Neutrophil (primary cell): ENCODE results near the gene CACNA1C.

Experiments used
- H3K27ac ChIP-seq: fragments of 200-600 bp; sonication (generic); 2 replicates; pipeline ENCODE4 v1.5.1; 2016; ENCODE audit warnings: mild to moderate bottlenecking, moderate library complexity
- H3K27me3 ChIP-seq: fragments of 200-600 bp; sonication (generic); 2 replicates; pipeline ENCODE4 v1.6.0; 2016; ENCODE audit warnings: mild to moderate bottlenecking
- H3K36me3 ChIP-seq: fragments of 200-600 bp; sonication (generic); 2 replicates; pipeline ENCODE4 v1.5.1; 2017
- H3K4me1 ChIP-seq, 2 experiments: fragments of 200-600 bp in 1 of 2; sonication (generic) in 1 of 2; 1 replicate in 1 of 2; 2 replicates in 1 of 2; pipeline versions ENCODE4 v1.5.1 to v1.6.1; 2013 to 2016; ENCODE audit warnings: low read depth in 1 of 2, low read length in 1 of 2, mild to moderate bottlenecking in 1 of 2, moderate library complexity in 1 of 2; ENCODE audit not compliant: control insufficient read depth in 1 of 2, insufficient read depth in 1 of 2
- H3K4me3 ChIP-seq, 2 experiments: fragments of 200-600 bp in 1 of 2; sonication (generic) in 1 of 2; 1 replicate in 1 of 2; 2 replicates in 1 of 2; pipeline ENCODE4 v1.5.1; 2013 to 2016; ENCODE audit warnings: low read depth in 1 of 2, low read length in 1 of 2, mild to moderate bottlenecking in 1 of 2, moderate library complexity in 1 of 2
- H3K9me3 ChIP-seq: fragments of 200-600 bp; sonication (generic); 2 replicates; pipeline ENCODE4 v1.5.1; 2016
- TF ChIP-seq, protein P1 (sequence below): fragments of 200-600 bp; sonication (generic); IDR thresholded peaks from 2 replicates; pipeline ENCODE4 v1.5.1; 2016; ENCODE audit warnings: antibody characterized with exemption

CACNA1C gene

DNA sequence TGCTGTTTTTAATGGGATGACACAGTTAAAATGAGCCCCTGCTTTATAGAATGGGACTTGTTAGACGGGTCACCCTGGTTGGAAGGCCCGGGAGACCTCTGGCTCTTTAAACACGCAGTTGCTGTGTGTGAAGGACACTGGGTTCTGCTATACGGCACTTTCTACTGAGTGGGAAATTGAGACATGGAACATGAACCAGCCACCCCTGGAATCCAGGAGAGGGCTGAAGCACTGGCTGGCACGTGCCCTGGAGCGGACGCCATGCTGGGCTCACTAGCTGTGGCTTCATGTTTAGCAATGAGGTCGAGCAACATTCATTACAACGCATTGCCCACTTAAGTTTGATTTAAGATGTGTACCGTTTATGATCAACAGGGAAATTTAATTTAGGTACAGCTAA lies 23.9 kb downstream of the CACNA1C start:
- Histone ChIP-seq H3K27me3 (no peaks in the 10 kb centered on the region), H3K27ac (no peak overlapping the region), H3K9me3 (no peaks in the 10 kb centered on the region), H3K4me3 (no peak overlapping the region), H3K36me3 (no peaks in the 10 kb centered on the region), H3K4me1 (no peaks in the 10 kb centered on the region)
- TF ChIP-seq, protein P1, sequence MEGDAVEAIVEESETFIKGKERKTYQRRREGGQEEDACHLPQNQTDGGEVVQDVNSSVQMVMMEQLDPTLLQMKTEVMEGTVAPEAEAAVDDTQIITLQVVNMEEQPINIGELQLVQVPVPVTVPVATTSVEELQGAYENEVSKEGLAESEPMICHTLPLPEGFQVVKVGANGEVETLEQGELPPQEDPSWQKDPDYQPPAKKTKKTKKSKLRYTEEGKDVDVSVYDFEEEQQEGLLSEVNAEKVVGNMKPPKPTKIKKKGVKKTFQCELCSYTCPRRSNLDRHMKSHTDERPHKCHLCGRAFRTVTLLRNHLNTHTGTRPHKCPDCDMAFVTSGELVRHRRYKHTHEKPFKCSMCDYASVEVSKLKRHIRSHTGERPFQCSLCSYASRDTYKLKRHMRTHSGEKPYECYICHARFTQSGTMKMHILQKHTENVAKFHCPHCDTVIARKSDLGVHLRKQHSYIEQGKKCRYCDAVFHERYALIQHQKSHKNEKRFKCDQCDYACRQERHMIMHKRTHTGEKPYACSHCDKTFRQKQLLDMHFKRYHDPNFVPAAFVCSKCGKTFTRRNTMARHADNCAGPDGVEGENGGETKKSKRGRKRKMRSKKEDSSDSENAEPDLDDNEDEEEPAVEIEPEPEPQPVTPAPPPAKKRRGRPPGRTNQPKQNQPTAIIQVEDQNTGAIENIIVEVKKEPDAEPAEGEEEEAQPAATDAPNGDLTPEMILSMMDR: no peak

DNA sequence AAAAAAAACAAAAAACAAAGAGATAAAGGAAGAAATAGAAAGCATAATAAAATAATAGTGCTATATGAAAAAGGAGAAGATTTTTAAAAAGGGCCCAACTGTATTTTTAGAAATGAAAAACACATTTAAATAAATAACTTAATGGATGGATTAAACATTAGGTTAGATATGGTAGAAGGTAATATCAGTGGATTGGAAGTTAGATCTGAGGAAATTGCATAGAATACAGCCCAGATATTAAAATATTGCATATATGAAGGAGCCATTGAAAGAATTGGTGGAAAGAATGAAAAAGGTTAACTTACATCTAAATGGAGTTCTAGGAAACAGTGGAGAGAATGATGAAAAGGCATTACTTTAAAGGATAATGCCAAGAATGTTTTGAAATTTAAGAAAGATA lies 27.8 kb downstream of the CACNA1C start:
- no peak overlapping the region for H3K27ac ChIP-seq
- no peaks in the 10 kb centered on the region for H3K4me1 ChIP-seq
- H3K4me3 ChIP-seq: no peak overlapping the region
- no peaks in the 10 kb centered on the region for H3K9me3 ChIP-seq
- no peaks in the 10 kb centered on the region for H3K36me3 ChIP-seq
- TF ChIP-seq, protein P1: no peak
- H3K27me3 ChIP-seq: no peaks in the 10 kb centered on the region

GRCh38 chr12:2082321-2082720 lies 29.5 kb downstream of the CACNA1C start:
- TF ChIP-seq, protein P1: no peak
- H3K36me3 ChIP-seq: no peaks in the 10 kb centered on the region
- no peaks in the 10 kb centered on the region for H3K9me3 ChIP-seq
- H3K27ac ChIP-seq: no peak overlapping the region
- H3K27me3 ChIP-seq: no peaks in the 10 kb centered on the region
- H3K4me3 ChIP-seq: no peak overlapping the region
- H3K4me1 ChIP-seq: no peaks in the 10 kb centered on the region

DNA sequence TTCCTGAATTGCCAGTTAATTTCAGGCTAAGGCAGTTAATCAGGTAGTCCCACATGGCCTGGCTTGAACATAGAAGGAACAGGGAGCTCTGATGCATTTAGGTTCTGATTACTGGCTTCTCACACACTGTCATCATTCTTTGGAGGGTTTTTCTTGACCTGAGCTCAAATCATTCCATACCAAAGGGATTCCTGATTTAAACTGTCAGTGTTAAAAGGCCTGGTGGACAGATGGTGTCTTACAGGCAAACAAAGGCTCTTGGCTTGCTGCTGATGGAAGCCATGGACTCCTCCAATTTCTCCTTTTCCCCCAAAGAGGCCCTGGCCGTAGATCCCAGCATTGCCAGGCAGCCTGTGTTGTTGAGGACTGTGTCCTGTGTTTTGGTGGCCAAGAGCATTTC lies 30.2 kb downstream of the CACNA1C start:
- H3K27ac ChIP-seq: no peak overlapping the region
- H3K36me3 ChIP-seq: no peaks in the 10 kb centered on the region
- H3K4me3 ChIP-seq: no peak overlapping the region
- H3K4me1 ChIP-seq: no peaks in the 10 kb centered on the region
- TF ChIP-seq, protein P1: no peak
- H3K9me3 ChIP-seq: no peaks in the 10 kb centered on the region
- H3K27me3 ChIP-seq: no peaks in the 10 kb centered on the region

DNA sequence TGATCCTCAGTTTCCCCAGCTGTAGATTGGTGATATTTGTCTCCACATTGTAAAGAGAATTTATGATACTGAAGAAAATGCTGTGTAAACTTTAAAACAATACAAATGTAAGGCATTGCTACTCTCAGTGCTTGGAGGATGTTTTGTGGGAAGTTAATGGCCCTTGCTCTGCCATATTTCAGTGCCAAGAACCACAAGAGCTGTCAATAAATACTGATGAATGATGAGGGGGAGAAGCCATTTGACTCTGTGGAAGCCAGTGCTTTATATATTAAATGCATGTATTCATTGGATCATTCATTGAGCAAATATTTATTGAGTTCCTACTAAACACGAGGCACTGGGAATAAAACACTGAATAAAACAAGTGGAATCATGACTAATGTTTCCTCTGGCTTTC lies 30.8 kb downstream of the CACNA1C start:
- H3K27ac ChIP-seq: no peak overlapping the region
- TF ChIP-seq, protein P1: no peak
- H3K4me1 ChIP-seq: no peaks in the 10 kb centered on the region
- H3K36me3 ChIP-seq: no peaks in the 10 kb centered on the region
- no peaks in the 10 kb centered on the region for H3K9me3 ChIP-seq
- no peak overlapping the region for H3K4me3 ChIP-seq
- H3K27me3 ChIP-seq: no peaks in the 10 kb centered on the region
